ENCODE data around the gene AUTS2.

AUTS2 gene

GRCh38 chr7:69620063-69620462 lies 21.8 kb downstream of the AUTS2 start:
- Histone ChIP-seq H3K23ac (ENCODE audit: low read length) (no peak overlapping the region), H3K27me3 (ENCODE audit: insufficient read depth, low read length, poor library complexity) (peaks cover 2% of the 10 kb centered on the region), H3K4me3 (ENCODE audit: low read length) (no peak overlapping the region), H3K27ac (ENCODE audit: low read depth, low read length) (no peak overlapping the region), H4K5ac (ENCODE audit: low read length) (no peak overlapping the region), H2BK5ac (ENCODE audit: low read length) (no peak overlapping the region), H2BK15ac (replicated peaks; ENCODE audit: low read depth) (no peak overlapping the region), H3K18ac (ENCODE audit: low read length) (no peak overlapping the region), H3K9ac (ENCODE audit: low read length) (no peak overlapping the region), H3K36me3 (ENCODE audit: control insufficient read depth, insufficient read depth, low read length) (no peaks in the 10 kb centered on the region), H3K4me1 (ENCODE audit: control insufficient read depth, low read depth, low read length) (peaks cover 27% of the 10 kb centered on the region), H3K4ac (ENCODE audit: low read depth, low read length) (no peak overlapping the region), H2AK5ac (ENCODE audit: low read length) (no peak overlapping the region), H3K79me1 (ENCODE audit: low read length) (peaks cover 10% of the 10 kb centered on the region), H2BK120ac (ENCODE audit: low read depth, low read length) (no peak overlapping the region), H4K8ac (ENCODE audit: low read depth, low read length) (no peak overlapping the region), H3K4me2 (ENCODE audit: low read length) (no peak overlapping the region), H3K79me2 (ENCODE audit: control insufficient read depth, insufficient read depth, low read length) (no peaks in the 10 kb centered on the region), H3K56ac (ENCODE audit: low read length) (no peak overlapping the region)
- no peak for DNase-seq
- no CpG with 5 or more reads among the region's 4 CpGs for WGBS (ENCODE audit: extremely low coverage, insufficient coverage, low lambda C conversion rate)

GRCh38 chr7:69620650-69621049 lies 22.4 kb downstream of the AUTS2 start:
- no peak for DNase-seq
- H2BK15ac ChIP-seq (replicated peaks; ENCODE audit: low read depth): peak overlapping the region; percentile 74
- no peaks in the 10 kb centered on the region for H3K79me2 ChIP-seq (ENCODE audit: control insufficient read depth, insufficient read depth, low read length)
- WGBS (ENCODE audit: extremely low coverage, insufficient coverage, low lambda C conversion rate): no CpG with 5 or more reads among the region's 2 CpGs
- H4K5ac ChIP-seq (ENCODE audit: low read length): no peak overlapping the region
- peaks cover 28% of the 10 kb centered on the region for H3K4me1 ChIP-seq (ENCODE audit: control insufficient read depth, low read depth, low read length)
- no peaks in the 10 kb centered on the region for H3K36me3 ChIP-seq (ENCODE audit: control insufficient read depth, insufficient read depth, low read length)
- no peak overlapping the region for H2AK5ac ChIP-seq (ENCODE audit: low read length)
- no peak overlapping the region for H3K56ac ChIP-seq (ENCODE audit: low read length)
- no peak overlapping the region for H3K9ac ChIP-seq (ENCODE audit: low read length)
- H3K23ac ChIP-seq (ENCODE audit: low read length): no peak overlapping the region
- no peak overlapping the region for H3K4me3 ChIP-seq (ENCODE audit: low read length)
- H3K27ac ChIP-seq (ENCODE audit: low read depth, low read length): no peak overlapping the region
- no peak overlapping the region for H2BK120ac ChIP-seq (ENCODE audit: low read depth, low read length)
- H3K27me3 ChIP-seq (ENCODE audit: insufficient read depth, low read length, poor library complexity): peaks cover under 1% of the 10 kb centered on the region
- H3K79me1 ChIP-seq (ENCODE audit: low read length): peaks cover 8% of the 10 kb centered on the region
- H3K18ac ChIP-seq (ENCODE audit: low read length): no peak overlapping the region
- H2BK5ac ChIP-seq (ENCODE audit: low read length): no peak overlapping the region
- H3K4me2 ChIP-seq (ENCODE audit: low read length): no peak overlapping the region
- H4K8ac ChIP-seq (ENCODE audit: low read depth, low read length): no peak overlapping the region
- no peak overlapping the region for H3K4ac ChIP-seq (ENCODE audit: low read depth, low read length)

GRCh38 chr7:69622014-69622835 lies 23.9 kb downstream of the AUTS2 start:
- Histone ChIP-seq H2BK120ac (ENCODE audit: low read depth, low read length) (no peak overlapping the region), H2AK5ac (ENCODE audit: low read length) (no peak overlapping the region), H3K4ac (ENCODE audit: low read depth, low read length) (no peak overlapping the region), H4K5ac (ENCODE audit: low read length) (no peak overlapping the region), H3K4me1 (ENCODE audit: control insufficient read depth, low read depth, low read length) (peaks cover 29% of the 10 kb centered on the region), H3K18ac (ENCODE audit: low read length) (peak overlapping the region; percentile 80), H2BK5ac (ENCODE audit: low read length) (no peak overlapping the region), H3K79me2 (ENCODE audit: control insufficient read depth, insufficient read depth, low read length) (no peaks in the 10 kb centered on the region), H3K4me3 (ENCODE audit: low read length) (no peak overlapping the region), H3K9ac (ENCODE audit: low read length) (no peak overlapping the region), H4K8ac (ENCODE audit: low read depth, low read length) (no peak overlapping the region), H3K27me3 (ENCODE audit: insufficient read depth, low read length, poor library complexity) (no peaks in the 10 kb centered on the region), H3K27ac (ENCODE audit: low read depth, low read length) (peak overlapping the region; percentile 33), H3K23ac (ENCODE audit: low read length) (no peak overlapping the region), H3K4me2 (ENCODE audit: low read length) (no peak overlapping the region), H3K36me3 (ENCODE audit: control insufficient read depth, insufficient read depth, low read length) (no peaks in the 10 kb centered on the region), H2BK15ac (replicated peaks; ENCODE audit: low read depth) (no peak overlapping the region), H3K79me1 (ENCODE audit: low read length) (peaks cover 8% of the 10 kb centered on the region), H3K56ac (ENCODE audit: low read length) (no peak overlapping the region)
- no CpG with 5 or more reads among the region's 2 CpGs for WGBS (ENCODE audit: extremely low coverage, insufficient coverage, low lambda C conversion rate)
- DNase-seq: peak; percentile 74

- peak overlapping the region; percentile 70 for H3K4ac ChIP-seq (ENCODE audit: low read depth, low read length)
- no peaks in the 10 kb centered on the region for H3K27me3 ChIP-seq (ENCODE audit: insufficient read depth, low read length, poor library complexity)
- H3K56ac ChIP-seq (ENCODE audit: low read length): no peak overlapping the region
- no peak for DNase-seq
- H3K36me3 ChIP-seq (ENCODE audit: control insufficient read depth, insufficient read depth, low read length): no peaks in the 10 kb centered on the region
- H3K27ac ChIP-seq (ENCODE audit: low read depth, low read length): no peak overlapping the region
- H3K9ac ChIP-seq (ENCODE audit: low read length): no peak overlapping the region
- peak overlapping the region; percentile 80 for H3K18ac ChIP-seq (ENCODE audit: low read length)
- peaks cover 24% of the 10 kb centered on the region for H3K4me1 ChIP-seq (ENCODE audit: control insufficient read depth, low read depth, low read length)
- no CpG with 5 or more reads among the region's 3 CpGs for WGBS (ENCODE audit: extremely low coverage, insufficient coverage, low lambda C conversion rate)
- no peak overlapping the region for H2BK15ac ChIP-seq (replicated peaks; ENCODE audit: low read depth)
- H2BK120ac ChIP-seq (ENCODE audit: low read depth, low read length): no peak overlapping the region
- H3K4me2 ChIP-seq (ENCODE audit: low read length): no peak overlapping the region
- H3K23ac ChIP-seq (ENCODE audit: low read length): no peak overlapping the region
- no peaks in the 10 kb centered on the region for H3K79me2 ChIP-seq (ENCODE audit: control insufficient read depth, insufficient read depth, low read length)
- H3K79me1 ChIP-seq (ENCODE audit: low read length): peaks cover 6% of the 10 kb centered on the region
- H2AK5ac ChIP-seq (ENCODE audit: low read length): peak overlapping the region; percentile 46
- H4K5ac ChIP-seq (ENCODE audit: low read length): no peak overlapping the region
- no peak overlapping the region for H3K4me3 ChIP-seq (ENCODE audit: low read length)
- no peak overlapping the region for H4K8ac ChIP-seq (ENCODE audit: low read depth, low read length)
- no peak overlapping the region for H2BK5ac ChIP-seq (ENCODE audit: low read length)
Observed at GRCh38 chr7:69622960-69623359, 24.7 kb downstream of the AUTS2 start.

- H3K9ac ChIP-seq (ENCODE audit: low read length): no peak overlapping the region
- no peak overlapping the region for H3K27ac ChIP-seq (ENCODE audit: low read depth, low read length)
- H3K4me2 ChIP-seq (ENCODE audit: low read length): no peak overlapping the region
- H3K79me2 ChIP-seq (ENCODE audit: control insufficient read depth, insufficient read depth, low read length): no peaks in the 10 kb centered on the region
- DNase-seq: no peak
- H4K8ac ChIP-seq (ENCODE audit: low read depth, low read length): no peak overlapping the region
- no peak overlapping the region for H3K56ac ChIP-seq (ENCODE audit: low read length)
- H3K4me1 ChIP-seq (ENCODE audit: control insufficient read depth, low read depth, low read length): peaks cover 18% of the 10 kb centered on the region
- no peak overlapping the region for H2BK120ac ChIP-seq (ENCODE audit: low read depth, low read length)
- no peak overlapping the region for H3K4me3 ChIP-seq (ENCODE audit: low read length)
- H2BK15ac ChIP-seq (replicated peaks; ENCODE audit: low read depth): no peak overlapping the region
- H3K79me1 ChIP-seq (ENCODE audit: low read length): peaks cover 4% of the 10 kb centered on the region
- peak overlapping the region; percentile 74 for H3K4ac ChIP-seq (ENCODE audit: low read depth, low read length)
- no peak overlapping the region for H2BK5ac ChIP-seq (ENCODE audit: low read length)
- peak overlapping the region; percentile 31 for H3K18ac ChIP-seq (ENCODE audit: low read length)
- no peak overlapping the region for H3K23ac ChIP-seq (ENCODE audit: low read length)
- no peak overlapping the region for H2AK5ac ChIP-seq (ENCODE audit: low read length)
- WGBS (ENCODE audit: extremely low coverage, insufficient coverage, low lambda C conversion rate): no CpG with 5 or more reads among the region's 8 CpGs
- no peak overlapping the region for H4K5ac ChIP-seq (ENCODE audit: low read length)
- no peaks in the 10 kb centered on the region for H3K36me3 ChIP-seq (ENCODE audit: control insufficient read depth, insufficient read depth, low read length)
- H3K27me3 ChIP-seq (ENCODE audit: insufficient read depth, low read length, poor library complexity): no peaks in the 10 kb centered on the region
Observed at GRCh38 chr7:69624435-69625230, 26.4 kb downstream of the AUTS2 start.

All from mesendoderm (in vitro differentiated cells).